IPS-15b (cell line): Measurements from ENCODE around the gene SKIC2.

Experiments
- H3K27me3 ChIP-seq: one replicate; pipeline ENCODE4 v1.6.1; 2013; ENCODE audit warnings: low read length; ENCODE audit not compliant: control insufficient read depth, insufficient read depth
- H3K36me3 ChIP-seq: one replicate; pipeline ENCODE4 v1.6.1; 2013; ENCODE audit warnings: low read length; ENCODE audit not compliant: control insufficient read depth, insufficient read depth
- H3K4me1 ChIP-seq: one replicate; pipeline ENCODE4 v1.6.1; 2013; ENCODE audit warnings: mild to moderate bottlenecking, low read length; ENCODE audit not compliant: control insufficient read depth, insufficient read depth
- H3K4me3 ChIP-seq: one replicate; pipeline ENCODE4 v1.5.1; 2013; ENCODE audit warnings: low read depth, low read length
- H3K9ac ChIP-seq: one replicate; pipeline ENCODE4 v1.6.1; 2013; ENCODE audit warnings: low read depth, mild to moderate bottlenecking, low read length
- H3K9me3 ChIP-seq: one replicate; pipeline ENCODE4 v1.6.1; 2013; ENCODE audit warnings: mild to moderate bottlenecking, low read length; ENCODE audit not compliant: control insufficient read depth, insufficient read depth

Gene SKIC2

DNA sequence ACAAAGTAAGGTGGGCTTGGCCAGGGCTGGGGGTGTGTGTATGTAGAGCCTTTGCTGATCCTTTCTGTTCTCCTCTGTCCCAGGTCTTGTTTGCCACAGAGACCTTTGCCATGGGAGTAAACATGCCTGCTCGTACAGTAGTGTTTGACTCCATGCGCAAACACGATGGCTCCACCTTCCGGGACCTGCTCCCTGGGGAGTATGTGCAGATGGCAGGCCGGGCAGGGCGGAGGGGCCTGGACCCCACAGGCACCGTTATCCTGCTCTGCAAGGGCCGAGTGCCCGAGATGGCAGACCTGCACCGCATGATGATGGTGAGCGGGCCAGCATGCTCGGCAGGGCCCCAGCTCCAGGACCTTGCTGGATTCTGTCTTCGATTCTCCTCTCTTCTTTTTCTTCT, 6.7 kb downstream of the SKIC2 start:
- Histone ChIP-seq H3K9ac (no peak overlapping the region), H3K27me3 (no peaks in the 10 kb centered on the region), H3K4me1 (no peaks in the 10 kb centered on the region), H3K9me3 (no peaks in the 10 kb centered on the region), H3K36me3 (peaks cover 68% of the 10 kb centered on the region), H3K4me3 (no peak overlapping the region)

DNA sequence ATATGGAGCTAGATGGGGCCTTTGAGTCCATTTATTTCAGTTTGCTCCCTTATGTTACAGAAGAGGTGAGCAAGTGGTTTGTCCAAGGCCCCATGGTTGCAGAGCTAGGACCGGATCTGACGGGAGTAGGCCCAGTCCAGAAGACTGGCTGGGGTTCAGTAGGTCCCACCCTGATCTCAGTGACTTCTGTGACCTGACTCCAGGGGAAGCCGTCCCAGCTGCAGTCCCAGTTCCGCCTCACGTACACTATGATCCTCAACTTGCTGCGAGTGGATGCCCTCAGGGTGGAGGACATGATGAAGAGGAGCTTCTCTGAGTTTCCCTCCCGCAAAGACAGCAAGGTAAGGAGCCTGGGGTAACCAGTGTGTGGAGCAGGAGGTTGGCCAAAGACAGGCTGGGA, 7.5 kb downstream of the SKIC2 start:
- peaks cover 61% of the 10 kb centered on the region for H3K36me3 ChIP-seq
- H3K9me3 ChIP-seq, result no peaks in the 10 kb centered on the region
- H3K9ac ChIP-seq, result no peak overlapping the region
- H3K4me1 ChIP-seq, result no peaks in the 10 kb centered on the region
- no peak overlapping the region for H3K4me3 ChIP-seq
- H3K27me3 ChIP-seq, result no peaks in the 10 kb centered on the region

DNA sequence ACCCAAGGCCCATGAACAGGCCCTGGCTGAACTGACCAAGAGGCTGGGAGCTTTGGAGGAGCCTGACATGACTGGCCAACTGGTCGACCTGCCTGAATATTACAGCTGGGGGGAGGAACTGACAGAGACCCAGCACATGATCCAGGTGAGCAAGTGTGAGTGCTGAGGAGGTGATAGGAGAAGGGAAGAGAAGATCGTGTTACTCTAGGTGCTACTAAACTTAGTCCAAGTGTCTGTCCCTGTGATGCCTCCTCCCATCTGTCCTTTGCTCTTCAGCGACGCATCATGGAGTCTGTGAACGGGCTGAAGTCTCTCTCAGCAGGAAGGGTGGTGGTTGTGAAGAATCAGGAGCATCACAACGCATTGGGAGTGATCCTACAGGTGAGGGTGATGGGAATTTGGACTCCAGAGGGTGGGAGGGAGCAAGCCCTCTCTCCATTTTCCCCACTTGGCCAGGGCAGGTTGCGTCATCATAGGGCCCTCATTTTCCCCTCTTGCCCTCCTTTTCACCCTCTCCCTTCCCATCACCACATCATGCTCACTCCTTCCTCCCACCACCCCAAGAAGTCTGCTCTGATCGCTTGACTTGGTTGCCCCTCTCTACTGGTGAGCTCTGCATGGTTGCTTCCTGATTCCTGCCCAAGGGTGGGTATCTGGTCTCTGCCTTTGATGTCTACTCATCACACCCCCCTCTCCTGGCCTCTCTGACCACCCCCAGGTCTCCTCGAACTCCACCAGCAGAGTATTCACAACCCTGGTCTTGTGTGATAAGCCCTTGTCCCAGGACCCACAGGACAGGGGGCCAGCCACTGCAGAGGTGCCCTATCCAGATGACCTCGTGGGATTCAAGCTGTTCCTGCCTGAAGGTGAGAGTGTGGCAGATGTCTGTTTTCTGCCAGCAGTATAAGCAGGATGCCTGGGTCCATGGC, 8.3 kb downstream of the SKIC2 start:
- Histone ChIP-seq H3K27me3 (no peaks in the 10 kb centered on the region), H3K36me3 (peaks cover 54% of the 10 kb centered on the region), H3K4me1 (no peaks in the 10 kb centered on the region), H3K9ac (no peak overlapping the region), H3K9me3 (no peaks in the 10 kb centered on the region), H3K4me3 (no peak overlapping the region)

DNA sequence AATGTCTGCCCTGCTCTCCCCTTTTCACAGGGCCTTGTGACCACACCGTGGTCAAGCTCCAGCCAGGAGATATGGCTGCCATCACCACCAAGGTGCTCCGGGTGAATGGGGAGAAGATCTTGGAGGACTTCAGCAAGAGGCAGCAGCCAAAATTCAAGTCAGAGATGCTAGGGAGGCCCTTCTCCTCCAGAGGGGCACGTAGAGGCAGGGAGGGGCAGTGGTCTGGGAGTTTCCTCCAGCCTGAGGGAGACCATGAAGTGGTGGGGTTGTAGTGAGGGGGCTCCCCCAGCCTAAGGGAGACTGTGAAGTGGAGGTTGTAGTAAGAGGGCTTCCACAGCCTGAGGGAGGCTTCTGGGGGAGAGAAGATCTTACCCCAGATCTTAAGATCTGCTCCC, 8.9 kb downstream of the SKIC2 start:
- H3K27me3 ChIP-seq, result no peaks in the 10 kb centered on the region
- no peak overlapping the region for H3K4me3 ChIP-seq
- H3K36me3 ChIP-seq, result peaks cover 48% of the 10 kb centered on the region
- peaks cover 2% of the 10 kb centered on the region for H3K4me1 ChIP-seq
- no peaks in the 10 kb centered on the region for H3K9me3 ChIP-seq
- H3K9ac ChIP-seq, result no peak overlapping the region

DNA sequence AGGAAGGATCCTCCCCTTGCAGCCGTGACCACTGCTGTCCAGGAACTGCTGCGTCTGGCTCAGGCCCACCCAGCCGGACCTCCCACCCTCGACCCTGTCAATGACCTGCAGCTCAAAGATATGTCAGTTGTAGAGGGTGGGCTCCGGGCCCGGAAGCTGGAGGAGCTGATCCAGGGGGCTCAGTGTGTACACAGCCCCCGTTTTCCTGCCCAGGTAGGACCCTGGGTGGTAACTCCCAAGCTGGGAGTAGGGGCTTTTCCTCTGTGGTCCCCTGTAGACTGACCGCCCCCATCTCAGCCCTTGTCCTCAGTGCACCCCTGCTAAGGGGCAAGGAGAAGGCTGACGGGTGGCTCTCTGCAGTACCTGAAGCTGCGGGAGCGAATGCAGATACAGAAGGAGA, 9.4 kb downstream of the SKIC2 start:
- H3K9me3 ChIP-seq, result no peaks in the 10 kb centered on the region
- H3K9ac ChIP-seq, result no peak overlapping the region
- peaks cover 46% of the 10 kb centered on the region for H3K36me3 ChIP-seq
- H3K4me3 ChIP-seq, result no peak overlapping the region
- H3K27me3 ChIP-seq, result no peaks in the 10 kb centered on the region
- H3K4me1 ChIP-seq, result peaks cover 3% of the 10 kb centered on the region

GRCh38 chr6:31968791-31969711, 10.1 kb downstream of the SKIC2 start:
- H3K27me3 ChIP-seq, result no peaks in the 10 kb centered on the region
- peaks cover 39% of the 10 kb centered on the region for H3K36me3 ChIP-seq
- H3K4me3 ChIP-seq, result no peak overlapping the region
- H3K9me3 ChIP-seq, result no peaks in the 10 kb centered on the region
- peaks cover 3% of the 10 kb centered on the region for H3K4me1 ChIP-seq
- H3K9ac ChIP-seq, result no peak overlapping the region

GRCh38 chr6:31969712-31970603, 11.0 kb downstream of the SKIC2 start:
- Histone ChIP-seq H3K4me1 (peaks cover 3% of the 10 kb centered on the region), H3K27me3 (no peaks in the 10 kb centered on the region), H3K36me3 (peaks cover 36% of the 10 kb centered on the region), H3K4me3 (no peak overlapping the region), H3K9me3 (no peaks in the 10 kb centered on the region), H3K9ac (no peak overlapping the region)

GRCh38 chr6:31970604-31971271, 11.8 kb downstream of the SKIC2 start:
- Histone ChIP-seq H3K4me3 (no peak overlapping the region), H3K36me3 (peaks cover 33% of the 10 kb centered on the region), H3K9me3 (no peaks in the 10 kb centered on the region), H3K4me1 (peaks cover 3% of the 10 kb centered on the region), H3K9ac (no peak overlapping the region), H3K27me3 (no peaks in the 10 kb centered on the region)

DNA sequence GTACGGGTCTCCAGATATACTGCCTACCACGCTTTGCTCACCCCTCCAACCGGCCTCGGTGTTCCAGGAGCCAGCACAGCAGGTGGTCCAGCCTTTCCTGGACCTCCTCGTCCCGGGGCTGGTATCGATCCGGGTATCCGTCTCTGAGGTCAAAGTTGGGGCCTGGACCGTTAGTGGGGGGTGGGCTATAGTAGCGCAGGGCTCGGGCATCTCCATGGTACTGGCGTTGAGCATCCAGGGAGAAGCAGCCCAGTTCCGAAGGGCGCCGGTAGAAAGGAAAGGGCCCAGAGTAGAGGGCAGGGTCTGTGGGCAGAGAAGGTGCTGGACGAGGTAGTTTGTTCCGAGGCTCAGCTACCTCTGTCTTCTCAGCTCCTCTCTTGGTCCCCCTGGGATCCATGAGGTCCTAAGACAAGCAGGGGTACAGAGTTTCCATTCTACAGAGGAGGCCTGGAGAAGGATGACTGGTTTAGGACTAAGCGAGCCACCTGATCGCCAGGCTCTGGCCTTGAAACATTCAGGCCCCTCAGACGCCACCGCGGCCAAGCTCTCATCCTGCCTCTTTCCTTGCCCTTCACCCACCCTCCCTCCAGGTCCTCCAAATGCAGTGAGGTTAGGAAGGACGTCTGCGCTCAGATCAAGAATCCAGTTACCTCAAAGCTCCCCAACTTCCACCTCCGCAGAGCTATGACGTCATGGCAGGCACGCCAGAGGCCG, 12.5 kb downstream of the SKIC2 start:
- H3K36me3 ChIP-seq, result peaks cover 30% of the 10 kb centered on the region
- peak overlapping the region; percentile 68 for H3K9ac ChIP-seq
- H3K27me3 ChIP-seq, result no peaks in the 10 kb centered on the region
- H3K4me1 ChIP-seq, result peaks cover 3% of the 10 kb centered on the region
- H3K9me3 ChIP-seq, result no peaks in the 10 kb centered on the region
- H3K4me3 ChIP-seq, result peak overlapping the region; percentile 69

DNA sequence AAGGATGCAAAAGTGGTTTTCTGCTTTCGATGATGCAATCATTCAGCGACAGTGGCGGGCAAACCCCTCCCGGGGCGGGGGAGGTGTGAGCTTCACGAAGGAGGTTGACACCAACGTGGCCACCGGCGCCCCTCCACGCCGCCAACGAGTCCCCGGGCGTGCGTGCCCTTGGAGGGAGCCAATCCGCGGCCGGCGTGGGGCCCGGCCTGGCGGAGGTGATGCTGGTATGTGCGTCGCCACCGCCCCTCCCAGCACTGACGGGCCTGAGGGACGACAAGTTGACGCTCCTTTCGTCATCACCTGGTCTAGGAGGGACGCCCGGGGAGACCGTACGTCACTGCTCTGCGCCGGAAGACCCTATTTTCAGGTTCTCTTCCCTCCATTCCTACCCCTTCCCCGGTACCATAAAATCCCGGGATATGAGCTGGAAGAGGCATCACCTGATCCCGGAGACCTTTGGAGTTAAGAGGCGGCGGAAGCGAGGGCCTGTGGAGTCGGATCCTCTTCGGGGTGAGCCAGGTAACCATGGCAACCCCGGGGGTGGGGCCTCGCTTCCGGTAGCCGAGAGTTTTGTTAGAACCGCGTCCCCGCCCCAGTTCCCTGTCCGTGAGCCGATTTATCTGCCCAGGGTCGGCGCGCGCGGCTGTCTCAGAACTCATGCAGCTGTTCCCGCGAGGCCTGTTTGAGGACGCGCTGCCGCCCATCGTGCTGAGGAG, 13.2 kb downstream of the SKIC2 start, which contains the start of gene DXO:
TSS of gene DXO (minus strand) at position 146 of the 716 bp plus-strand sequence. CDS start 463 bp downstream, outside the sequence.
- H3K9ac ChIP-seq, result peak within 1 kb of the TSS; percentile 68
- H3K9me3 ChIP-seq, result no peaks in the 10 kb centered on the region
- peaks cover 3% of the 10 kb centered on the region for H3K4me1 ChIP-seq
- H3K4me3 ChIP-seq, result peak within 1 kb of the TSS; percentile 69
- no peaks in the 10 kb centered on the region for H3K27me3 ChIP-seq
- H3K36me3 ChIP-seq, result peaks cover 23% of the 10 kb centered on the region
